Astrocyte (in vitro differentiated cells and primary cell): ENCODE data around the gene HECTD2.

Experiments
- EZH2 ChIP-seq: IDR thresholded peaks from 2 replicates; pipeline ENCODE4 v1.6.1; 2012; ENCODE audit warnings: mild to moderate bottlenecking, low read length, inconsistent platforms; ENCODE audit not compliant: insufficient read depth
- TF ChIP-seq, protein P1 (sequence below): IDR thresholded peaks from 2 replicates; pipeline ENCODE4 v1.5.1; 2011; ENCODE audit warnings: low read depth, mild to moderate bottlenecking, inconsistent platforms, low read length, moderate library complexity; ENCODE audit not compliant: insufficient read depth

DNA sequence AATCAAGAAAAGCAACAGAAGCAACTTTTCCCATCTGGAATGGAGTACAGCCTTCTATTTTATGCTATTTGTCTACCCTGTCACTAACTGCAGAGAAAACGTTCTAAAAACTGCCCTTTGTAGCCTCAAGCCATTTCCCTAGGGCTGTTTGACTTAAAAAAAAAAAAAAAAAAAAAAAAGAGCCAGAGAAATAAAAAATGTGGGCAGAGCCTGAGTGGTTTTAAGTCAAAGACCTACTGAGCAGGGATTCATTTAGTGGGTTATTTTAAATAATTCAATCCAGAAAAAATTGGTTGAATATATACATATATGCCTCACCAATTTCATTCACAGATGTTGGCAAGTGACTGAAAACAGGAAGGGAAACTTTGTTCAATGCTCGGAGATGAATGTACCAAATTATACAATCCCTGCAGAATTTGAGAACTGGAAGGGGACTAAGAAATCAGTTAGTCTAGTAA is 147.5 kb downstream of the HECTD2 start:
- TF ChIP-seq, protein P1, sequence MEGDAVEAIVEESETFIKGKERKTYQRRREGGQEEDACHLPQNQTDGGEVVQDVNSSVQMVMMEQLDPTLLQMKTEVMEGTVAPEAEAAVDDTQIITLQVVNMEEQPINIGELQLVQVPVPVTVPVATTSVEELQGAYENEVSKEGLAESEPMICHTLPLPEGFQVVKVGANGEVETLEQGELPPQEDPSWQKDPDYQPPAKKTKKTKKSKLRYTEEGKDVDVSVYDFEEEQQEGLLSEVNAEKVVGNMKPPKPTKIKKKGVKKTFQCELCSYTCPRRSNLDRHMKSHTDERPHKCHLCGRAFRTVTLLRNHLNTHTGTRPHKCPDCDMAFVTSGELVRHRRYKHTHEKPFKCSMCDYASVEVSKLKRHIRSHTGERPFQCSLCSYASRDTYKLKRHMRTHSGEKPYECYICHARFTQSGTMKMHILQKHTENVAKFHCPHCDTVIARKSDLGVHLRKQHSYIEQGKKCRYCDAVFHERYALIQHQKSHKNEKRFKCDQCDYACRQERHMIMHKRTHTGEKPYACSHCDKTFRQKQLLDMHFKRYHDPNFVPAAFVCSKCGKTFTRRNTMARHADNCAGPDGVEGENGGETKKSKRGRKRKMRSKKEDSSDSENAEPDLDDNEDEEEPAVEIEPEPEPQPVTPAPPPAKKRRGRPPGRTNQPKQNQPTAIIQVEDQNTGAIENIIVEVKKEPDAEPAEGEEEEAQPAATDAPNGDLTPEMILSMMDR = no peak
- no peak for TF ChIP-seq EZH2
